T-helper 22 cell (primary cell): Measurements from ENCODE around the gene HSF4.

ENCODE experiments used
- DNase-seq: peaks from one replicate; pipeline ENCODE4 v3.0.0-alpha.2; 2020; ENCODE audit warnings: low read depth

Gene HSF4

GRCh38 chr16:67184995-67185650 lies 20.6 kb downstream of the HSF4 start:
- peak; percentile 56 for DNase-seq

GRCh38 chr16:67185651-67186134 lies 21.1 kb downstream of the HSF4 start:
- no peak for DNase-seq

GRCh38 chr16:67186550-67186950 lies 22.0 kb downstream of the HSF4 start:
- no peak for DNase-seq

- DNase-seq, result no peak
Measured at GRCh38 chr16:67187175-67187890, 22.8 kb downstream of the HSF4 start.

GRCh38 chr16:67188323-67188722 lies 23.8 kb downstream of the HSF4 start:
- no peak for DNase-seq

GRCh38 chr16:67188798-67189197 lies 24.3 kb downstream of the HSF4 start:
- DNase-seq, result no peak

- no peak for DNase-seq
Measured at GRCh38 chr16:67190041-67190440, 25.5 kb downstream of the HSF4 start, which contains the start of gene EXOC3L1. Gene EXOC3L1, minus strand, starts transcription at chr16:67190136. Its CDS starts 460 bp downstream, at chr16:67189676.

GRCh38 chr16:67190448-67191399 lies 26.2 kb downstream of the HSF4 start:
- DNase-seq, result no peak

GRCh38 chr16:67191411-67191994 lies 27.0 kb downstream of the HSF4 start:
- no peak for DNase-seq

- peak; percentile 75 for DNase-seq
Measured at GRCh38 chr16:67191995-67192681, 27.6 kb downstream of the HSF4 start, which contains the start of gene E2F4. Gene E2F4, plus strand, starts transcription at chr16:67192155. Its CDS starts 73 bp downstream, at chr16:67192228.

GRCh38 chr16:67192781-67193361 lies 28.3 kb downstream of the HSF4 start:
- no peak for DNase-seq

- no peak for DNase-seq
Measured at GRCh38 chr16:67193536-67193935, 29.0 kb downstream of the HSF4 start.

GRCh38 chr16:67194260-67194659 lies 29.7 kb downstream of the HSF4 start:
- DNase-seq, result no peak

GRCh38 chr16:67195676-67196075 lies 31.1 kb downstream of the HSF4 start:
- no peak for DNase-seq

- DNase-seq, result no peak
Measured at GRCh38 chr16:67196881-67197280, 32.3 kb downstream of the HSF4 start.

- no peak for DNase-seq
Measured at GRCh38 chr16:67197704-67198103, 33.2 kb downstream of the HSF4 start.

GRCh38 chr16:67198238-67198734 lies 33.7 kb downstream of the HSF4 start:
- DNase-seq, result no peak

GRCh38 chr16:67199011-67199807 lies 34.7 kb downstream of the HSF4 start, which contains the start of gene ELMO3:
Gene ELMO3, plus strand, starts transcription at chr16:67199131. Its CDS starts 196 bp downstream, at chr16:67199327.
- DNase-seq, result no peak

GRCh38 chr16:67199808-67200198 lies 35.3 kb downstream of the HSF4 start:
- DNase-seq, result no peak

GRCh38 chr16:67200491-67200890 lies 35.9 kb downstream of the HSF4 start:
- no peak for DNase-seq
